Measurements from ENCODE around the gene GNAL.

DNA sequence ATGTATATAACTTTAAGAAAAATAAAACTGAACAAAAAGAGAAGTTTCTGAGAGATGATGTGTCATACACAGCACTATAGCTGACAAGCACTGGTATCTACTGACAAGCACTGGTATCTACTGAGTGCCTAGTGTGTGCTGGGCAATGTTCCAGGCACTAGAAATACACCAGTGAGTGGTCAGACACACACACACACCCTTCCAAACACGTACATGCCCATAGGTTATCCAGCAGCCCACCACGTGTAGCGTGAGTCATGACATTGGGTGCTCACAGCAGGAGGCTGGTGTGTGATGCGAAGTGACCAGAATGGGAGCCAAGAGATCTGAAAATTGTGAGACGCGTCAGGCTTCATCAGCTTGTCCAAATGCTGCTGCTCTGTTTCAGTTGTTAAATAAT lies 12.2 kb upstream of the GNAL start:
- TF ChIP-seq, protein P1, sequence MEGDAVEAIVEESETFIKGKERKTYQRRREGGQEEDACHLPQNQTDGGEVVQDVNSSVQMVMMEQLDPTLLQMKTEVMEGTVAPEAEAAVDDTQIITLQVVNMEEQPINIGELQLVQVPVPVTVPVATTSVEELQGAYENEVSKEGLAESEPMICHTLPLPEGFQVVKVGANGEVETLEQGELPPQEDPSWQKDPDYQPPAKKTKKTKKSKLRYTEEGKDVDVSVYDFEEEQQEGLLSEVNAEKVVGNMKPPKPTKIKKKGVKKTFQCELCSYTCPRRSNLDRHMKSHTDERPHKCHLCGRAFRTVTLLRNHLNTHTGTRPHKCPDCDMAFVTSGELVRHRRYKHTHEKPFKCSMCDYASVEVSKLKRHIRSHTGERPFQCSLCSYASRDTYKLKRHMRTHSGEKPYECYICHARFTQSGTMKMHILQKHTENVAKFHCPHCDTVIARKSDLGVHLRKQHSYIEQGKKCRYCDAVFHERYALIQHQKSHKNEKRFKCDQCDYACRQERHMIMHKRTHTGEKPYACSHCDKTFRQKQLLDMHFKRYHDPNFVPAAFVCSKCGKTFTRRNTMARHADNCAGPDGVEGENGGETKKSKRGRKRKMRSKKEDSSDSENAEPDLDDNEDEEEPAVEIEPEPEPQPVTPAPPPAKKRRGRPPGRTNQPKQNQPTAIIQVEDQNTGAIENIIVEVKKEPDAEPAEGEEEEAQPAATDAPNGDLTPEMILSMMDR (IDR thresholded peaks at IDR 0.05; ENCODE audit: low read depth, low read length, poor library complexity, severe bottlenecking), result no peak
- no peak for TF ChIP-seq EZH2phosphoT487 (IDR thresholded peaks at IDR 0.05; ENCODE audit: borderline replicate concordance, low read length)

Measured in DOHH2 (cell line).